NCI-H446 (cell line): ENCODE data around the gene KDM4B.

Experiments used
- DNase-seq, 2 experiments: peaks; one replicate each; lab custom pipeline; 2025; lab: John Stamatoyannopoulos, UW

KDM4B gene

DNA sequence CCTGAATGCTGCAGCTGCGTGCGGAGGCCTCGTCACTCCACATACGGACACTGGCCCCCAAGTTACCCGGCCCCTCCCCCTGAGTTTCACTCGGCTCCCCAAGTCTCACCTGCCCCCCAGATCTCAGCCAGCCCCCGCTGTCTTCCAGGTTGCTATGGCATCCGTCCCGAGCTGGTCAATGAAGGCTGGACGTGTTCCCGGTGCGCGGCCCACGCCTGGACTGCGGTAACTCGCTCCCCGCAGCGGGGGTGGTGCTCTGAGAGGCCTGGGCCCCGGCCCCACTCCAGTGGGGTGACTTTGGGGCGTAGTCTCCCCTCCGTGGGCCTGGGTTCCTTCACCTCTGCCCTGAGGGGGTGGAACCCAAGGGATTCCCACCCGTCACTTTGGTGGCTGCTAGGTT lies 168.2 kb downstream of the KDM4B start:
- DNase-seq = no peak

DNA sequence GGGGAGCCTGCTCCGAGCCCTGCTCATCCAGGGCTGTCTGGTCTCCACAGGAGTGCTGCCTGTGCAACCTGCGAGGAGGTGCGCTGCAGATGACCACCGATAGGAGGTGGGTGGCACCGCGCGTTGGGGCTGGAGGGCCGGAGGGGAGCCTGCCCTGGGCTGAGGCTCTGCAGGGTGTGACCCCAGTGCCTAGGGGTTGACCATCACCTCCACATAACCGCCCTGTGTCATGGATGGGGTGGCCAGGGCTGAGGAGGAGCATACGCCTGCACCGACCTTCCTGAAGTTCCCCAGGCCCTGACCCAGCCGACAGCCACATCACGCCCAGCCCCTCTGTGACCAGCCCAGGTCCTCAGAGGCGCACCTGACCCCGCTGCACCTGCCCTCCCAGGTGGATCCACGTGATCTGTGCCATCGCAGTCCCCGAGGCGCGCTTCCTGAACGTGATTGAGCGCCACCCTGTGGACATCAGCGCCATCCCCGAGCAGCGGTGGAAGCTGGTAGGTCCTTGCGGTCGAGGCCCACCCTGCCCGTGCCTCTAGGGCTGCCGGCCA lies 168.7 kb downstream of the KDM4B start:
- DNase-seq = no peak

DNA sequence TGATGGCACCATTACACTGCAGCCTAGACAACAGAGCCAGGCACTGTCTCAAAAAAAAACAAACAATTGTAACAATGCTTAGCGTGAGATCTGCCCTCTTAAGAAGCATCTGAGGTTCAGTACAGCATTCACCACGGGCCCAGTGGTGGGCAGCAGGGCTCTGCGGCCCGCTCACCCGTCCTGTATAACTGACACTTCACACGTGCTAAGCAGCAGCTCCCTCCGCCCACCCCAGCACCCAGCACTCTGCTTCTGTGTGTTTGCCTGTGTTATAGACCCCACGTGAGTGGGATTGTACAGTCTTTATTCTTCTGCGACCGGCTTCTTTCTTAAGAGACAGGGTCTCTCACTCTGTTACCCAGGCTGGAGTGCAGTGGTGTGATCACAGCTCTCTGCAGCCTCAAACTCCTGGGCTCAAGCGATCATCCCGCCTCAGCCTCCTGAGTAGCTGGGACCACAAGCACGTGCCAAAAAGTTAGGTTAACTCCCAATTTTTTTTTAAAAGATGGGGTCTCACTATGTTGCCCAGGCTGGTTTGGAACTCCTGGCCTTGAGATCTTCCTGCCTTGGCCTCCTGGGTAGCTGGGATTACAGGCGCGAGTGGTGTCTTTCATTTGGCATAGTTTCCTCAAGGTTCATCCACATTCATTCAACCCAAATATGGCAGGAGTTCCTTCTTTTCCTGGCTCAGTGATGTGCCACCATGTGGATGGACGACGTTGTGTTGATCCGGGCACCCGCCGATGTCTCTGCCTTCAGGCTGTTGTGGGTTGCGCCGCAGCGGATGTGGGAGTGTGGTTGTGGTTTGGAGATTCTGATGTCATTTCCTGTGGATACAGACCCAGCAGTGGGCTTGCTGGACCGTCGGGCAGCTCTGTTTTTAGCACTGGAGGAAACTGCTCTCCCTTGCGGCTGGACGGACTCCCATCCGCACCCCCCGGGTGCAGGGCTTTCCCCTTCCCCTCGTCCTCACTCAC lies 170.0 kb downstream of the KDM4B start:
- no peak for DNase-seq

DNA sequence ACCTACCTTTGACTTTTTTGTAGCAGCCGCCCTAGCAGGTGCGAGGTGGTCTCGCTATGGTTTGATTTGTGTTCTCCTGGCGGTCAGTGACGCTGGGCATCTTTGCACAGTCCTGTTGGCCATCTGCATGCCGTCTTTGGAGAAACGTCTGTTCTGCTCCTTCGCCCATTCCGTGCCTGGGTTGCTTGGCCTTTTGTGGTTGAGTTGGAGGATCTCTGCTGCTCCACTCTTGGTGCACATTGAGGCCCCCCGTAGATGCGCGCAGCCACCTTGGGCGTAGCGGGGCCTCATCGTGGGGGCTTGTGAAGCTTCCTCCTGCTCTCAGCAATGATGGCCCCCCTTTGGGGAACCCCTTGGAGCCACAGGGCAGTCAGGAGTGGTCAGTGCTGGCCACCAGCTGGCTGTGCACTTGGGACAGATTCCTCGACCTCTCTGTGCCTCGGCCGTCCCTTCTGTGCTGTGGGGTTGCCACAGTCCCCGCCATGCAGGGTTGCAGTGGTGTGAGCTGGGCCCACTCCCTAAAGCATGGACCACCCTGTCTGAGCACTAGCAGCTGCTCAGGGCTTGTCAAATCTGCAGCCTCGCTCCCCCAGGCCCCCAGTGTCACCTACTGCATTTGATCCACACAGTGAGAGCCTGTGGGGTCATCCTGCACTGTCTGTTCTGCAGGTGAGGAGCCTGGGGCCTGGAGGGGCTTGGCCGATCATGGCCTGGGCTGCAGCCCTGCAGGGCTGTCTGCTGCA lies 170.8 kb downstream of the KDM4B start:
- DNase-seq = no peak

DNA sequence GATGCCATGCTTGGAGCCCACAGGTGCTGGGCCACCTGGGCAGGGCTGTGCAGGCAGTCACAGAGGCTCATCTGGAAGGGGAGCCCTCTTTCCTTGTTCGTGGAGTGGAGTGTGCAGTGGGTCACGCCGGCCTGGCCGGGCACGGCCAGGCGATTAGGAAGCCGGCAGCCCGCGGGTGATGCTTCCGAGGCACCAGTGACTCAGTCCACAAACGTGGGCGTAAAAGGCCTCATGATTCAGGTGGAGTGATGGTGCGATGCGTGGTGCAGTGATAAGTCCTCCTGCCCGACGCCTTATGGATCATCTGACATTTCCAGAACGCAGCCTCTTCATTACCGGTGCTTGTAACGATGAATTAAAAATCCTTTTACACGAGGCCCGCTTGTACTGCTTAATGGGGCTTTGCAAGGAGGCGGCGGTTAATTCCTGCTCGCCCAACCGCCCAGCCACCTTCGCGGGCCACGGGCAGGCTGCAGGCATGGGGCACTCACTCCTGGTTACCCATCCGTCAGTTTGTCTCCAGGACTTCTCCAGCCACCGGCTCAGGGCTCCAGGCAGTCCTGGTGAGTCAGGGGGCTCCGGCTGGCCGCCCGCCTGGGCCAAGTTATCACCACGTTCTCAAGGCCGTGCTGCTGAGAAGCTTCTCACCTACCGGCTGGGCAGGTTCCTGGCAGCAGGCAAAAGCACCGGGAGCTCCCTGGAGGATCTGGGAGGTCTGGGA lies 172.4 kb downstream of the KDM4B start:
- DNase-seq = no peak

DNA sequence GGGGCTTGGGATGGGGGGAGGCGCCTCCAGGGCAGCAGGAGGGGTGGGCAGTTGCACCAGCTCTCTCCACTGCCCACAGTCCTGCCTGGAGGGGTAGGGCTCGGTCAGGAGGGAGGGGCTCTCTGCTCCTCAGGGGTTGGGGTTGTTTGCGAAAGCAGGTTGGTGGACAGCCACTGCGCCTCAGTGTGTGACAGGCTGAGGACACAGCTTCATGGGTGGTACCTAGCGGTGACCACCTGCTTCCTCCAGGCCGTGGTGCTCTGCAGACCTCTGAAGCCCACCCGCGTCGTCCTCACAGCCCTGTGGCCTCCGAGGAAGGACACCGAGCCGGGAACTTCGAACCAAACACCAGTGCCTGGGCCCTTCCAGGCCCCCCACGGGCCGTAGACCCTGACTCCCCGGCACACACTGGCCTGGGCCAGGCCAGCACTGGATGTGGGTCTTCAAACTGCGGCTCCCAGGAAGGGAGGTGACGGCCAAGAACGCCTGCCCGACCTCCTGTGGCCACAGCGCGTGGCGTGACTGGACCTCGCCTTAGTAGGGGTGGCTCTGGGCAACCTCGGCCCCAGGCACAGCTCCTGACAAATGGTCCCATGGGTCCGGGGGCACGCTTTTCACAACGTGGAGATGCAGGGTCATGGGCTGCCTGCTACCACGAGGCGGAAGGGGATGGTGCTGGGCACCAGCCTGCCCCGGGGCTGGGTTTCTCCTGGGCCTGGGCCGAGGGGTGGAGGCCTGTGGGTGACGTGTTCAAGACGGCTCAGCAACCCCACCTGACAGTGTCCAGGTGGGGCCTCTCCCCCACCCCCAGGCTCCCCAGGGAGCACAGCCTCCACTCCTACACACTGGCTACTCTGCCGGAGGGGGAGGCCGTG lies 173.2 kb downstream of the KDM4B start:
- no peak for DNase-seq

DNA sequence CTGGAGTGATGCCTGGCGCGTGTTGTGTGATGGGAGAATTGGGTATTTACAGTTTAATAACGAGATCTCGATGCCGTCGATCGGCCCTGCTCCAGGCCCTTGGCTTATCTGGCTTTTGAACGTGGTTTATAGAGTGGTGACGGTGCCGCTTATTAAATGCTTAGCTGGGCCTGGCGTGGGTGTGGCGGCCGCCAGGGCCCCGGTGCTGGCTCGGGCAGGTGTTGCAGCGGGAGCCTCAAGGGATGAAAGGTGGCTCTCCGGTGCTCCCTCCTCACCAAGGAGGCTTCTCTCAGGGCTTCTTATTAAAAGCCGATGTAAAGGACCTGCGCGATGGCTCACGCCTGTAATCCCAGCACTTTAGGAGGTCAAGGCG lies 173.8 kb downstream of the KDM4B start:
- no peak for DNase-seq

DNA sequence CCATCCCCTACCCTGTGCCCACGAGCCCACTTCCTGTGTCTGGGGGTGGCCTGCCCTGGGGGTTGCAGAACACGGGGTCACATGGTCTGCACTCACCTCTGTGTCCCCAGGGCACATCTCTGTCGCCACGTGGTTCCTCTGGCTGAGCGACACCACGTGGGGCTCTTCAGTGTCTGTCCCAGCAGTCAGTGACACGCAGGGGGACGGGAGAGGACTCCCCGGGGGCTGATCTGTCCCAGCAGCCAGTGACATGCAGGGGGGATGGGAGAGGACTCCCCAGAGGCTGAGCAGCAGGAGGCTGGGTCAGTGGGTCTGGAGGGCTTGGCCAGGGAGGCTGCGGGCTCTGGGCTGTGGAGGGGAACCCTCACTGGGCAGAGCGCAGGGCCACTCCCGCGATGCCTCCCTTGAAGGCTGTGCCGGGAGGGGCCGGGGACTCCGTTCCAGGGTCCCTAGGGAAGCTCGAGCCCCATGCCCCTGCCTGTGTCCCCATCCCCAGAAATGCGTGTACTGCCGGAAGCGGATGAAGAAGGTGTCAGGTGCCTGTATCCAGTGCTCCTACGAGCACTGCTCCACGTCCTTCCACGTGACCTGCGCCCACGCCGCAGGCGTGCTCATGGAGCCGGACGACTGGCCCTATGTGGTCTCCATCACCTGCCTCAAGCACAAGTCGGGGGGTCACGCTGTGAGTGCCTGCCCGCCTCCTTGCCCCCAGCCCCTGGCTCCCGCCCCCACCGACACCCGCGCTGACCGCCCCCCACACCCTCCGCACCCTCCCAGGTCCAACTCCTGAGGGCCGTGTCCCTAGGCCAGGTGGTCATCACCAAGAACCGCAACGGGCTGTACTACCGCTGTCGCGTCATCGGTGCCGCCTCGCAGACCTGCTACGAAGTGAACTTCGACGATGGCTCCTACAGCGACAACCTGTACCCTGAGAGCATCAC lies 174.8 kb downstream of the KDM4B start:
- DNase-seq = no peak

DNA sequence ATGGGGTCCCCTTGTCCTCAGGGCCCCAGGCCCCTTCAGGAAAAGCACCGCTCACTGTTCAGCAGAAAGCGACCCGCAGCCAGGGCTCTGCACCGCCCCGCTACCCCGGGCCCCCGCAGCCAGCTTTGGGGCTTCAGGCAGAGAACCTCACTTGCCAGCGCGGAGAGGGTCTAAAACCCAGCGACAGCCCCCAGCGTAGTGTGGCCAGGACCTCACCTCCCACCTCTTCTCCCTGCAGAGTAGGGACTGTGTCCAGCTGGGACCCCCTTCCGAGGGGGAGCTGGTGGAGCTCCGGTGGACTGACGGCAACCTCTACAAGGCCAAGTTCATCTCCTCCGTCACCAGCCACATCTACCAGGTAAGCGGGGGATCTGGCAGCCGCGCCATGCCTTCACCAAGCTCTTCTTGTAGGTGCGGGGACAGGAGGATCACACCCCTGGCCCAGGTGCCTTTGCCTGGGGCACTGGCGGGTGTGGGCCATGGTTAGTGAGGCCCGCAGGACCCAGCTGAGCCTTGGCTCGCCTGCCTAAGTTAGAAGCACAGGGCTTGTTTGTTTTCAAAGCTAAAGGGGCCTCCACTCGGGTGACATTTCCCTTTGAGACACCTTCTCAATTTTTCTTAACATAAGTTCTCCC lies 175.7 kb downstream of the KDM4B start:
- no peak for DNase-seq

DNA sequence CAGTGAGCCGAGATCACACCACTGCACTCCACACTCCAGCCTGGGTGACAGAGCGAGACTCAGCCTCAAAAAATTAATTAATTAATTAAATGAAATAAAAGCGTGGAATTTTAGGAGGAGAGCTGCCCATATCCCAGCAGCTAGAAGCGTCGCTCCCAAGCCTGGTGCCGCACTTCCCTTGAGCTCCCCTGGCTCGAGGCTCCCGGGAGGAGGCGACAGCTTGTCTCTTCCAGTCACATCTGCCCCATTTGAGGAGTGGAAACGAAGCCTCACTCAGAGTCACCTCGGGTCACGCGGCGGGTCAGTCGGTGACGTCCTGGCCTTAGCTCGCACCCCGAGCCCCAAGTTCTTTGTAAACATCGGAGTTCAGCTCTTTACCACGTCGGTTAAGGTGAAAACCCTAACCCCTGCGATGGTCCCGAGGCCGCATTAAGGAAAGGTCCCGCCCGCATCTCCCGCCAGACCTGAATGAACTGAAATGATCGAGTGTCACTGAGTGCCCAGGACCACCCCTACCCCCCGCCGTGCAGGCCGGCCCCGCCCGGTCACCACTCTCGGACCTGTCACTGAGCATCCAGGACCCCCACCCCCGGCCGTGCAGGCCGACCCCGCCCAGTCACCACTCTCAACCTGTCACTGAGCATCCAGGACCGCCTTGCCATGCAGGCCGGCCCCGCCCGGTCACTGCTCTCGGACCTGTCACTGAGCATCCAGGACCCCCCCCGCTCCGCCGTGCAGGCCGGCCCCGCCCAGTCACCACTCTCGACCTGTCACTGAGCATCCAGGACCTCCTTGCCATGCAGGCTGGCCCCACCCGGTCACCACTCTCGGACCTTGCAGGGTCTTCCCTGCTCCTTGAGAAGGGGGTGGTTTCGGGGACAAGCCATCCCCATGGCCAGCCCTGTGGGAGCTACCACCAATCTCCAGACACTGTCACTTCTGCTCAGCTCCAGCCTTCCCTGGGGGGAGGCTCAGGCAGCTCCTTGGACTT lies 176.9 kb downstream of the KDM4B start:
- DNase-seq = no peak

DNA sequence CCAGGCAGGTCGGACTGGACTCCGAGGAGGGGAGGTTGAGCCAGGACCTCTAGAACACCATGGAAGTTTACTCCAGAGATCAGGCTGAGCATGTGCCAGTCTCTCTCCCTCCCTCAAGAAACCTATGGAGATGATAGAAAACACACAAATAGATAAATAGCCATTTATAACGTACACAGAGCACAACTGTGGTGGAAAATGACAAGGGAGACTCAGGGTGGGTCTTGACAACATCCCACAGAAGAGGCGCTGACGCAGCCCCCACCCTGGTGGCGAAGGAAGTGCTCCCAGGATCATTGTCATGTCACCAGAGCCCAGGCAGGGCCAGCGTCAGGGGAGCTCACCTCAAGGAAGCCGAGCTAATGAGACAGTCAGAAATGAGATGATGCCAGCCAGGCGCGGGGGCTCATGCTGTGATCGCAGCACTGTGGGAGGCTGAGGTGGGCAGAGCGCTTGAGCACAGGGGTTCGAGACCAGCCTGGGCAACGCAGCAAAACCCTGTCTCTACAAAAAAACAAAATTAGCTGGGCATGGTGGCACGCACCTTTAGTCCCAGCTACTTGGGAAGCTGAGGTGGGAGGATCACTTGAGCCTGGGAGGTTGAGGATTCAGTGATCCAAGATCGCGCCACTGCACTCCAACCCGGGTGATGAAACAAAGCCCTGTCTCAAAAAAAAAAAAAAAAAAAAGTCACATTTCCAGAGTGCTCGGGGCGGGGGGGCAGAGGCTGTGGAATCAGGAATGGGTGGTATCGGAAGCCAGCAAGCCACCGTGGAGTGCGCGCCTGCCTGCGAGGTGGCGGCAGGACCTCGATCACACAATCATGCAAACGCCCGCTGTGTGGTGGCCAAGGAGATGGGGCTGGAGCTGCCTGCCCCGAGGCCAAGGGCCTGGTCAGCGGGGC lies 178.4 kb downstream of the KDM4B start:
- no peak for DNase-seq

DNA sequence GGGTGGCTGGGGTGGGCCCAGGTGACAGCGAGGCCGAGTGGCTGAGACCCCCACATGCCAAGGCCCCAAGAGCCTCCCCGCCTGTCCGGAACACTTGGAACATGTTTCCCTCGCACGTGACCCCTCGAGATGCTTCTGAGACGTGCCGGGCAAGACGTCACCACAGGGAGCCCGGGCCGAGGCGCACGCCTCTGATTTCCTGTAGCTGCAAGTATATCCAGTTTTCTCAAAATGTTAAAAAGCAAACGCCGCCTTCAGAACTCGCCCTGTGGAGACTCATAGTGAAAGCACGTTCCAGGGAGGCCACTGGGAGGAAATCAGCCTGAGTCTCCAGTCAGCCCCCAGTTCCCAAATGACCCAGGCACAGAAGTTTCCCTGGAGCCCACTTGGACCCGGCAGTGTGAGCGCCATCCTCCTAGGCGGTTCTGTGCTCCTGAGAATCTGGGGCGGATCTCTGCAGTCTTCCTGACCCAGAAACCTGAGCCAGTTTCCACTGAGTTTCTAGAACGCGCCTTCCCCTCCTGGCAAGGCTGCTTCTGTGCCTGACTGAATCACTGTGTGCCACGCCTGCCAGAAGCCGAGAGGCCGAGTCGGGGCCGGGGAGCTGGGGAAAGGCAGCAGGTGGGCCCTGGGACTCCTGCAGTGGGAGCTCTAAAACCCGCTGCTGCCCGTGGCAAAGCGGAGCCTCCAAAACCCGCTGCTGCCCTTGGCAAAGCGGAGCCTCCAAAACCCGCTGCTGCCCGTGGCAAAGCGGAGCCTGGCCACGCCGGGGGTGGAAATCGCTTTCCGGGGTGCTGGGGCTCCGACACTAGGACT lies 179.3 kb downstream of the KDM4B start:
- no peak for DNase-seq

DNA sequence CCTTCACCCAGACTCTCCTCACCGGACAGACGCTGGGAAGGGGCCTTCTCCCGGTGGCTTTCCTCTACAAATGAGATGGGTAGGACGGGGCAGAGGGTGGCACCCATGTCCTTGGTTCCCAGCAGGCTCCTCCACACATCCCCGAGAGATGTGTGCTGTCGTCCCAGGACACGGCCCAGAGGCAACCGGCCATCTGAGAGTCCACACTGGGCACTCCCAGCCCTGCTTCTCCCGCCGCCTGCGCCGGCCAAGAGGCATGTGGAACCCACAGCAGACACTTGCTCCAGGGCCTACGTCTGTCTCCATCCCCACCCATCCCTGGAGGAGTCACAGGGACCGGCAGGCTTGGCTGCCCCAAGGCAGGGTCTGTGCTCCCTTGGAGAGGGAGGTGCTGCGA lies 179.9 kb downstream of the KDM4B start:
- no peak for DNase-seq

DNA sequence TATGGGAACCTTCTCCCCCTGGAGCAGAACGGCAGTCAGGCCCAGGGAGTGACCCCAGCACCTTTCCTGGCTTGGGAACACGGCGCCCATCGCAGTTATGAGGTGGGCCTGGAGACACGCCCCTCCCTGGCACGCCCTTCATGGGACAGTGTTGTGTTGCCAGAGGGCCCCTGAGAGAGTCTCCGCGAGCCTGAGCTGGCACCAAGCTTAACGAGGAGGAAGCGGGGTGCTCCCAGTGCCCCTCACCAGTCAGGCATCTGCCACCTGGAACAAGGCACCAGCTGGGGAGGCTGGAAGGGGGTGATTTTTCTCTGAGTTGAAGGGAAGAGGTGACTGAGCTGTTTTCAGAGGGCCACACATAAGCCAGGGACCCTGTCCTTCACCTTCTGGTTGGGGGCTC lies 180.6 kb downstream of the KDM4B start:
- no peak for DNase-seq

DNA sequence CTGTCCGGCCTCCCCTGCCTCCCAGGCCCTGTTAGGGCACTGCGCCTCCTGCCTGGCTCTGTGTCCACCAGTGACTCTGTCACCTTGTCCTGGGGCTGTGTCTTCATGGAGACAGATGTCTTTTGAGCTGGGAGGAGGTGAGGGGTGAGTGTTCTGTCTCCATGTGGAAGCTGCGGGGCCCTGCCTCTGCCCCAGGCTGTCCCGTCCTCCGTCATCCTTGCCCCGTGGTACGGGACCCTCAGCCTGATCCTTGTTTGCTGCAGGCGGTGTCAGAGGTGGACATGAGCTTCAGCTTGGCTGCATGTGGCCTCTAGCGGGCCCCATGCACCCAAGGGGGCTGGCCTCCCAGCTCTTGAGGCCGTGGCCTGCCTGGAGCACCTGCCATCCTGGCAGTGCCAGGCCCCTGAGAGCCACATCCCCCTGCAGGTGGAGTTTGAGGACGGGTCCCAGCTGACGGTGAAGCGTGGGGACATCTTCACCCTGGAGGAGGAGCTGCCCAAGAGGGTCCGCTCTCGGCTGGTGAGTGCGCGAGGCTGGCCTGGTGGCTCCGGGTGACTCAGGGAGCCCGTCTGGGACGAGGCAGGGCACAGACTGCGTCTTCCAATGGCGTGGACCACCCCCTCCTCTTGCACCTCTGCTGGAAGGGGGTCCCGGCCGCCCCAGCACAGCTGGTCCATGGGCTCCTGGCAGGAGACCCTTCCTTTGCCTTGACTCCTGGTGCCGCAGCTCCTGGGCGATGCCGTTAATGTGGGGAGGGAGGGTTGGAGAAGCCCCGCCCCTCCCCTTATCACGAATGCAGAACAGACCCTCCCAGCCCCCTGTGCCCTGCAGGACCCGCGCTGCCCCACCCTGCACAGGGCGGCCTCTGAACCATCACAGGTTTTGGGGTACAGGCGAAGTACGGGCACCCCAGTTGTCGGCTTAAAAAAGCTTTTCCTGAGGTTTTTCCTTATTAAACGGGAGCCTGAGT lies 181.3 kb downstream of the KDM4B start:
- no peak for DNase-seq
